ENCODE data around the gene CCDC69.
"Not testable (repeated sequence)": the region's sequence is repeated elsewhere in the genome, so short reads cannot be mapped to it uniquely, and the experiment has no call there.

The CCDC69 gene

DNA sequence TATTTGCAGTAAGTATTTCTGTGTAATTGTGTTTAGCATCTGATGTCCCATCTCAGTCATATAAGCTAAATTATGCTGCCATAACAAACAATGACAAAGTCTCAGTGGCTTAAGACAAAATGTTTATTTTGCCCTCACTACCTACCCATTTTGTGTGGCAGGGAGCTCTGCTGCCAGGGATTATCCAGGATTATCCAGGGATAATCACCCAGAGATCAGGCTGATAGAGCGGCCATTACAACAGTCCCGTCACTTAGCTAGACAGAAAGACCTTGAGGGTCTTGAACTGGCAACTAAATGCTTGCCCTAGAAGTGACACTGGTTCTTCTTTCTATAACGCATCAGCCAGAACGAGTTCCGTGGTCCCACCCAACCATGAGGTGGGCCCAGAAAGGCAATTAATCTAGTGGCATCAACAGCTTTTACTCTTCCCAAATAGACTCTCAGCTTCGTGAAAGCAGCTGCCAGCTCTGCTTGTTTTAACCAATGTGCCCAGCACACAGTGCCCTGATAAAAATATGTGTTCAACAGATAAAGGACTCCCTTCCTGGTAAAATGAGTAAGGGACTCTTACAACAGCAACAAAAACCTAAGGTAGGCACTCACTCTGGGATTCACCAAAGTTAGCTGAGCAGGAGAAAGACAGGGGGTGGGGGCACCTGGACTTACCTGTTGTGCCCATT, 22.8 kb downstream of the CCDC69 start:
- Histone ChIP-seq H3K14ac (ENCODE audit: low read length) (no peak overlapping the region), H3K4me3 (ENCODE audit: low read length in 2 of 2) (no peak overlapping the region), H2AFZ (ENCODE audit: low read length) (no peak overlapping the region), H3K23ac (ENCODE audit: low read depth, low read length, poor library complexity) (no peak overlapping the region), H3K9ac (ENCODE audit: low read depth, low read length, poor library complexity) (no peak overlapping the region), H2BK12ac (ENCODE audit: low read length) (no peak overlapping the region), H3K4ac (ENCODE audit: low read length) (no peak overlapping the region), H2BK120ac (ENCODE audit: low read depth, low read length) (no peak overlapping the region), H3K79me1 (ENCODE audit: low read depth, low read length) (no peaks in the 10 kb centered on the region), H3K27ac (replicated peaks; ENCODE audit: low read length) (no peak overlapping the region), H3K4me2 (ENCODE audit: insufficient read depth, low read length, poor library complexity, severe bottlenecking) (no peak overlapping the region), H2AK5ac (ENCODE audit: low read depth, low read length) (no peak overlapping the region), H2BK15ac (ENCODE audit: low read length) (no peak overlapping the region), H3K18ac (ENCODE audit: low read length) (no peak overlapping the region), H4K91ac (ENCODE audit: low read depth, low read length, poor library complexity) (no peak overlapping the region), H3K36me3 (replicated peaks in 1 of 2; ENCODE audit: control insufficient read depth in 2 of 2, insufficient read depth in 2 of 2, low read length in 2 of 2) (no peaks in the 10 kb centered on the region), H2BK5ac (ENCODE audit: low read length) (no peak overlapping the region), H3K4me1 (ENCODE audit: control insufficient read depth in 2 of 2, insufficient read depth in 1 of 2, low read depth in 1 of 2, low read length in 2 of 2) (no peaks in the 10 kb centered on the region), H4K8ac (ENCODE audit: low read depth, low read length) (peak overlapping the region; percentile 30), H3K9me3 (replicated peaks in 1 of 2; ENCODE audit: control insufficient read depth in 2 of 2, insufficient read depth in 1 of 2, low read depth in 1 of 2, low read length in 2 of 2) (no peaks in the 10 kb centered on the region), H3K27me3 (ENCODE audit: control insufficient read depth in 3 of 3, insufficient read depth in 3 of 3, low read depth in 1 of 3, low read length in 3 of 3) (no peaks in the 10 kb centered on the region)
- WGBS, 2 donors (ENCODE audit: extremely low coverage in 2 of 2, insufficient read length in 2 of 2, insufficient replicate concordance in 1 of 2): no CpG with 5 or more reads among the region's 6 CpGs
- no peak for DNase-seq (ENCODE audit: low spot score)

DNA sequence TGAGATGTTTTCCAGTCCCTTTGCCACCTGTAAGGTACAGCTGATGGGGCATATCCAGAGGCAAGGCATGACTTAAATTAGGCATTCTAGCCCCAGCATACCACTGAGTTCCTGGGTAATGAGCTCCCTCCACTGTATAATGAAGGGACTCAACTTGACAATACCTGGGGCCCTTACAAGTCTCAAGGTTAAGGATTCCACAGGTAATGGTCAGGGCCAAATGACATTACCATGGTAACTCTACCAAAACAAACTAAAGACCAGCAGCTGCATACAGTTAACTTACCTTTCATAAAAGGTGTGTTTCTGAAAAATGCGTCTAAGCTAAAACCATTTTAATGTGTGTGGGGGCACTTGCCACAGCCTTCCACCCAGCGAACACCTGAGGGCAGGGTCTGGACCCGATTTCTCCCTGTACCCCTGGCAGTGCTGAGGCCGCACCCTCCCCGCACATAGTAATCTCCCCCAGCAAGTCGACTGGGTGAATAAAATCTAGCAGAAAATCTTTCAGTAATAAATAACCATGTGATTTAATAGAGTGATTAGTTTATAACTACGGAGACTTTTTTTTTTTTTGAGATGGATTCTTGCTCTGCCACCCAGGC, 24.2 kb downstream of the CCDC69 start:
- H3K79me1 ChIP-seq (ENCODE audit: low read depth, low read length): no peaks in the 10 kb centered on the region
- no peak overlapping the region for H3K4me3 ChIP-seq (ENCODE audit: low read length in 2 of 2)
- no peak for DNase-seq (ENCODE audit: low spot score)
- H3K27ac ChIP-seq (replicated peaks; ENCODE audit: low read length): no peak overlapping the region
- no peaks in the 10 kb centered on the region for H3K4me1 ChIP-seq (ENCODE audit: control insufficient read depth in 2 of 2, insufficient read depth in 1 of 2, low read depth in 1 of 2, low read length in 2 of 2)
- H2AK5ac ChIP-seq (ENCODE audit: low read depth, low read length): no peak overlapping the region
- H2BK15ac ChIP-seq (ENCODE audit: low read length): no peak overlapping the region
- no peak overlapping the region for H2BK5ac ChIP-seq (ENCODE audit: low read length)
- no peaks in the 10 kb centered on the region for H3K27me3 ChIP-seq (ENCODE audit: control insufficient read depth in 3 of 3, insufficient read depth in 3 of 3, low read depth in 1 of 3, low read length in 3 of 3)
- no peak overlapping the region for H2BK120ac ChIP-seq (ENCODE audit: low read depth, low read length)
- H3K9me3 ChIP-seq (replicated peaks in 1 of 2; ENCODE audit: control insufficient read depth in 2 of 2, insufficient read depth in 1 of 2, low read depth in 1 of 2, low read length in 2 of 2): no peaks in the 10 kb centered on the region
- H4K8ac ChIP-seq (ENCODE audit: low read depth, low read length): no peak overlapping the region
- H2BK12ac ChIP-seq (ENCODE audit: low read length): no peak overlapping the region
- no peak overlapping the region for H3K23ac ChIP-seq (ENCODE audit: low read depth, low read length, poor library complexity)
- H3K9ac ChIP-seq (ENCODE audit: low read depth, low read length, poor library complexity): no peak overlapping the region
- no peaks in the 10 kb centered on the region for H3K36me3 ChIP-seq (replicated peaks in 1 of 2; ENCODE audit: control insufficient read depth in 2 of 2, insufficient read depth in 2 of 2, low read length in 2 of 2)
- H3K4ac ChIP-seq (ENCODE audit: low read length): no peak overlapping the region
- no CpG with 5 or more reads among the region's 7 CpGs for WGBS, 2 donors (ENCODE audit: extremely low coverage in 2 of 2, insufficient read length in 2 of 2, insufficient replicate concordance in 1 of 2)
- H4K91ac ChIP-seq (ENCODE audit: low read depth, low read length, poor library complexity): no peak overlapping the region
- no peak overlapping the region for H2AFZ ChIP-seq (ENCODE audit: low read length)
- H3K18ac ChIP-seq (ENCODE audit: low read length): no peak overlapping the region
- H3K14ac ChIP-seq (ENCODE audit: low read length): no peak overlapping the region
- H3K4me2 ChIP-seq (ENCODE audit: insufficient read depth, low read length, poor library complexity, severe bottlenecking): no peak overlapping the region

DNA sequence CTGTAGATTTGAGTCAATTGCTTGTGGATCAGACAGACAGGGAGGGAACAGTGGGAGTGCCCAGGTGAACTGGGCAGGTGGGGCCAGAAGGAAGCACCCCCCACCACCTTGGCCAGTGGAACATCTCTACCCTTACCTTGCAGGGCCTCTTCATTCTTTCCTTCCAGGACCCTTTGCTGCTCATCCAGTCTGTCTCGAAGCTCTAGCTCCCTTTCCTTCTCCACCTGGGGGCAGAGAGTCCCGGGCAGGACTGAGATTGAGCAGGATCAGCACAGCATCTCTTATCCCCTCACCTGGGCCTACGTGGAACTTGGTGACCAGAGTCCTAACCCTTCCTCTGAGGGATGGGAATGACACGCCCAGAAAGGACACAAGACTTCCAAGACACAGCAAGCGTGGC, 25.0 kb downstream of the CCDC69 start:
- Histone ChIP-seq H4K91ac (ENCODE audit: low read depth, low read length, poor library complexity) (no peak overlapping the region), H2BK15ac (ENCODE audit: low read length) (no peak overlapping the region), H3K4me2 (ENCODE audit: insufficient read depth, low read length, poor library complexity, severe bottlenecking) (no peak overlapping the region), H2BK120ac (ENCODE audit: low read depth, low read length) (peak overlapping the region; percentile 81), H3K79me1 (ENCODE audit: low read depth, low read length) (no peaks in the 10 kb centered on the region), H2AK5ac (ENCODE audit: low read depth, low read length) (peak overlapping the region; percentile 63), H2AFZ (ENCODE audit: low read length) (no peak overlapping the region), H3K9me3 (replicated peaks in 1 of 2; ENCODE audit: control insufficient read depth in 2 of 2, insufficient read depth in 1 of 2, low read depth in 1 of 2, low read length in 2 of 2) (no peaks in the 10 kb centered on the region), H3K9ac (ENCODE audit: low read depth, low read length, poor library complexity) (peak overlapping the region; percentile 50), H3K18ac (ENCODE audit: low read length) (peak overlapping the region; percentile 27), H3K4me1 (ENCODE audit: control insufficient read depth in 2 of 2, insufficient read depth in 1 of 2, low read depth in 1 of 2, low read length in 2 of 2) (no peaks in the 10 kb centered on the region), H2BK12ac (ENCODE audit: low read length) (no peak overlapping the region), H3K4me3 (ENCODE audit: low read length in 2 of 2) (no peak overlapping the region), H3K14ac (ENCODE audit: low read length) (no peak overlapping the region), H3K36me3 (replicated peaks in 1 of 2; ENCODE audit: control insufficient read depth in 2 of 2, insufficient read depth in 2 of 2, low read length in 2 of 2) (no peaks in the 10 kb centered on the region), H4K8ac (ENCODE audit: low read depth, low read length) (no peak overlapping the region), H3K4ac (ENCODE audit: low read length) (no peak overlapping the region), H3K27ac (replicated peaks; ENCODE audit: low read length) (no peak overlapping the region), H3K27me3 (ENCODE audit: control insufficient read depth in 3 of 3, insufficient read depth in 3 of 3, low read depth in 1 of 3, low read length in 3 of 3) (no peaks in the 10 kb centered on the region), H3K23ac (ENCODE audit: low read depth, low read length, poor library complexity) (no peak overlapping the region), H2BK5ac (ENCODE audit: low read length) (no peak overlapping the region)
- DNase-seq (ENCODE audit: low spot score): no peak
- WGBS, 2 donors (ENCODE audit: extremely low coverage in 2 of 2, insufficient read length in 2 of 2, insufficient replicate concordance in 1 of 2): no CpG with 5 or more reads among the region's 5 CpGs

DNA sequence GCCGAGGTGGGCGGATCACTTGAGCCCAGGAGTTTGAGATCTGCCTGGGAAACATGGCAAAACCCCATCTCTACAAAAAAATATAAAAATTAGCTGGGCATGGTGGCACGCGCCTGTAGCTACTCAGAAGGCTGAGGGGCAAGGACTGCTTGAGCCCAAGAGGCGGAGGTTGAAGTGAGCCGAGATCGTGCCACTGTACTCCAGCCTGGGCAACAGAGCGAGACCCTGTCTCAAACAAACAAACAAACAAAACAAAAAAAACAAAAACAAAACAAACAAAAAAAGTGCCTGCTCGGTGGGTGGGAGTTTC, 26.6 kb downstream of the CCDC69 start:
- not testable (repeated sequence) for H2AFZ ChIP-seq (ENCODE audit: low read length); H2BK15ac ChIP-seq (ENCODE audit: low read length); H4K91ac ChIP-seq (ENCODE audit: low read depth, low read length, poor library complexity); H2BK120ac ChIP-seq (ENCODE audit: low read depth, low read length); H3K9me3 ChIP-seq (replicated peaks in 1 of 2; ENCODE audit: control insufficient read depth in 2 of 2, insufficient read depth in 1 of 2, low read depth in 1 of 2, low read length in 2 of 2); H3K79me1 ChIP-seq (ENCODE audit: low read depth, low read length); H3K14ac ChIP-seq (ENCODE audit: low read length); H3K23ac ChIP-seq (ENCODE audit: low read depth, low read length, poor library complexity); DNase-seq (ENCODE audit: low spot score); H3K27ac ChIP-seq (replicated peaks; ENCODE audit: low read length); H3K27me3 ChIP-seq (ENCODE audit: control insufficient read depth in 3 of 3, insufficient read depth in 3 of 3, low read depth in 1 of 3, low read length in 3 of 3); H4K8ac ChIP-seq (ENCODE audit: low read depth, low read length); H2BK12ac ChIP-seq (ENCODE audit: low read length); H2BK5ac ChIP-seq (ENCODE audit: low read length); H3K18ac ChIP-seq (ENCODE audit: low read length); H3K36me3 ChIP-seq (replicated peaks in 1 of 2; ENCODE audit: control insufficient read depth in 2 of 2, insufficient read depth in 2 of 2, low read length in 2 of 2); H3K9ac ChIP-seq (ENCODE audit: low read depth, low read length, poor library complexity); H3K4me1 ChIP-seq (ENCODE audit: control insufficient read depth in 2 of 2, insufficient read depth in 1 of 2, low read depth in 1 of 2, low read length in 2 of 2); H2AK5ac ChIP-seq (ENCODE audit: low read depth, low read length); H3K4ac ChIP-seq (ENCODE audit: low read length); H3K4me2 ChIP-seq (ENCODE audit: insufficient read depth, low read length, poor library complexity, severe bottlenecking); H3K4me3 ChIP-seq (ENCODE audit: low read length in 2 of 2)
- no CpG with 5 or more reads among the region's 9 CpGs for WGBS, 2 donors (ENCODE audit: extremely low coverage in 2 of 2, insufficient read length in 2 of 2, insufficient replicate concordance in 1 of 2)

Data from neuronal stem cell (in vitro differentiated cells).